Endothelial cell of umbilical vein (primary cell): ENCODE measurements around the gene DCLRE1A. TPM values are rescaled to one million over a fixed set of nuclear protein-coding genes. Genes with fewer than 3 reads are reported as not detected.
"Not testable (repeated sequence)": the region's sequence is repeated elsewhere in the genome, so short reads cannot be mapped to it uniquely, and the experiment has no call there.

Experiments
- BruUV-seq: library from RNA; stranded (reverse); fragments of 400-500 nt; replicated peaks from 2 replicates; lab custom pipeline; 2021; lab: Mats Ljungman, UMichigan
- CTCF ChIA-PET: fragments of 300-600, 350-600 bp; sonication (Branson Sonifier 250); formaldehyde crosslinking; loops from one replicate; lab custom pipeline; 2021; ENCODE audit warnings: antibody characterized with exemption, inconsistent platforms; lab: Charles Lee
- POLR2A ChIA-PET: fragments of 300-600, 350-600 bp; sonication (Branson Sonifier 250); formaldehyde crosslinking; loops from one replicate; lab custom pipeline; 2021; ENCODE audit warnings: antibody characterized with exemption, inconsistent platforms; lab: Charles Lee
- DNase-seq: peaks from one replicate; pipeline ENCODE4 v3.0.0-alpha.2; 2011; ENCODE audit warnings: low read depth, low spot score
- FAIRE-seq: peaks from 2 replicates; lab custom pipeline; 2011; peaks lifted over from hg19 to GRCh38; lab: Jason Lieb, UNC
- H2AFZ ChIP-seq: 2 replicates; pipeline ENCODE4 v1.6.0; 2012; ENCODE audit warnings: low read depth, low read length, control low read depth, inconsistent platforms
- H3K27ac ChIP-seq: 2 replicates; pipeline ENCODE4 v1.5.1; 2011; ENCODE audit warnings: low read depth, mild to moderate bottlenecking, control low read depth, low read length, moderate library complexity; ENCODE audit not compliant: insufficient read depth
- H3K27me3 ChIP-seq, 2 experiments: 2 replicates each; pipeline versions ENCODE4 v1.6.0 to v1.6.1; 2011; ENCODE audit warnings: low read length in 2 of 2, mixed read lengths in 1 of 2; ENCODE audit not compliant: control insufficient read depth in 2 of 2, insufficient read depth in 2 of 2
- H3K36me3 ChIP-seq, 2 experiments: 2 replicates in 1 of 2; 3 replicates in 1 of 2; pipeline ENCODE4 v1.5.1; 2011; ENCODE audit warnings: low read length in 2 of 2, mild to moderate bottlenecking in 1 of 2, moderate library complexity in 1 of 2; ENCODE audit not compliant: control insufficient read depth in 2 of 2, insufficient read depth in 2 of 2; ENCODE audit errors: extremely low read depth in 1 of 2
- H3K4me1 ChIP-seq: 3 replicates; pipeline ENCODE4 v1.5.1; 2011; ENCODE audit warnings: mild to moderate bottlenecking, low read length; ENCODE audit not compliant: control insufficient read depth, insufficient read depth; ENCODE audit errors: extremely low read depth
- H3K4me2 ChIP-seq: 2 replicates; pipeline ENCODE4 v1.6.1; 2011; ENCODE audit warnings: low read length, control low read depth, mixed read lengths; ENCODE audit not compliant: insufficient read depth
- H3K4me3 ChIP-seq, 3 experiments: fragments of 200-600 bp in 1 of 3; sonication (generic), shearing (Covaris generic) in 1 of 3; replicated peaks in 1 of 3; 2 replicates each; pipeline ENCODE4 v1.5.1; 2011 to 2016; ENCODE audit warnings: control low read depth in 3 of 3, low read length in 3 of 3, mild to moderate bottlenecking in 2 of 3, inconsistent platforms in 1 of 3, low read depth in 1 of 3, moderate library complexity in 1 of 3; ENCODE audit not compliant: insufficient read depth in 1 of 3
- H3K79me2 ChIP-seq: 2 replicates; pipeline ENCODE4 v1.6.0; 2012; ENCODE audit warnings: low read length, inconsistent platforms; ENCODE audit not compliant: control insufficient read depth, insufficient read depth
- H3K9ac ChIP-seq: replicated peaks from 2 replicates; pipeline ENCODE3; 2011; ENCODE audit warnings: low read length, control low read depth; ENCODE audit not compliant: insufficient read depth; ENCODE audit errors: extremely low read depth
- H3K9me1 ChIP-seq: replicated peaks from 3 replicates; pipeline ENCODE4 v1.6.0; 2011; ENCODE audit warnings: mild to moderate bottlenecking, low read length; ENCODE audit not compliant: control insufficient read depth, insufficient read depth; ENCODE audit errors: extremely low read depth
- H3K9me3 ChIP-seq: replicated peaks from 2 replicates; pipeline ENCODE4 v1.5.1; 2012; ENCODE audit warnings: low read length, inconsistent platforms; ENCODE audit not compliant: control insufficient read depth, insufficient read depth
- H4K20me1 ChIP-seq: replicated peaks from 2 replicates; pipeline ENCODE3; 2011; ENCODE audit warnings: mild to moderate bottlenecking, low read length; ENCODE audit not compliant: control insufficient read depth, insufficient read depth; ENCODE audit errors: extremely low read depth
- GATA2 ChIP-seq: IDR thresholded peaks from 2 replicates; pipeline ENCODE4 v1.7.0; 2011; ENCODE audit warnings: low read depth, mild to moderate bottlenecking, moderate library complexity, mixed read lengths, low read length; ENCODE audit not compliant: insufficient read length, insufficient read depth
- MYC ChIP-seq: IDR thresholded peaks from one replicate; pipeline ENCODE4 v1.6.1; 2011; ENCODE audit warnings: mild to moderate bottlenecking, low read depth, low read length
- POLR2A ChIP-seq: IDR thresholded peaks from 2 replicates; pipeline ENCODE4 v1.6.1; 2012; ENCODE audit warnings: low read depth, mild to moderate bottlenecking, control low read depth, low read length
- dilution Hi-C: fragments of 300-500 bp; cut with MboI; formaldehyde crosslinking; loops from one replicate; pipeline ENCODE4 v1.15.0; 2019; ENCODE audit warnings: low sequenced_read_pairs; ENCODE audit not compliant: extremely low pct_ligation_motif_present
- intact Hi-C: fragments of 100-400 bp; cut with micrococcal nuclease; formaldehyde crosslinking; loops from one replicate; pipeline ENCODE4 v1.10.0; 2022
- polyA plus RNA-seq, 4 experiments: library from polyadenylated mRNA; depleted of rRNA in 3 of 4; stranded (reverse) in 3 of 4; unstranded in 1 of 4; fragments of >200 nt; gene quantifications; 2 replicates each; pipeline versions ENCODE4 v1.2.1 to v1.2.3, GENCODE V29; 2011 to 2012; ENCODE audit warnings: missing spikeins in 1 of 4
- total RNA-seq: library from RNA; stranded (reverse); gene quantifications from 2 replicates; pipeline ENCODE4 v1.2.3, GENCODE V29; 2021
- TF ChIP-seq, protein P1 (sequence below): IDR thresholded peaks from 2 replicates; pipeline ENCODE4 v1.6.1; 2011; ENCODE audit not compliant: insufficient read depth, insufficient read length

DCLRE1A gene
- total and polyA plus RNA-seq, 2 donors (not counting 3 experiments of a cell fraction or from before 2014, with no cell fraction given) = 3.6 to 6.7 TPM

GRCh38 chr10:113828567-113828966, 25.3 kb downstream of the DCLRE1A start:
- H3K4me3 ChIP-seq, FAIRE-seq, H4K20me1 ChIP-seq, H3K9me3 ChIP-seq, H3K36me3 ChIP-seq, H3K27me3 ChIP-seq, H3K9ac ChIP-seq, CTCF ChIA-PET, BruUV-seq, DNase-seq, H3K9me1 ChIP-seq, POLR2A ChIA-PET, H3K27ac ChIP-seq, H3K79me2 ChIP-seq, H3K4me2 ChIP-seq, dilution Hi-C loops, intact Hi-C loops, H2AFZ ChIP-seq, H3K4me1 ChIP-seq: not testable (repeated sequence)

DNA sequence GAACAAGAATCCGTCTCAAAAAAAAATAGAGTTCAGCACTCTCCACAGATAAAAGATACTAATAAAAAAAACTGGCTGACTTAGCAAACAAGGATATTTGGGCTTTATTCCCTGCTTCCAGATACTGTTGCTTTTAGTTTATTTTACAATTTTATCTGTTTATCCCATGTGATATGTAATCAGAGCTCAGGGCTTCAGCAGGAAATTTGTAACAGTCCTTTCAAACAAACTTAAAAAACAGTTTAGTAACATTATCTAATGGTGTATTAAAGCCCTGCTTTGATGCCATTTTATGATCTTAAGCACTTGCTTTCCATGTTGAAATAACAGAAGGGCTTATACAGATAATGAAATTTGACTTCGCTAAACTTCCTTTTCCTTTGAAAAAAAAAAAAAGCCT, 28.1 kb downstream of the DCLRE1A start:
- Histone ChIP-seq H3K4me1 (no peaks in the 10 kb centered on the region), H3K9me1 (no peaks in the 10 kb centered on the region), H3K4me3 (no peak overlapping the region), H2AFZ (no peak overlapping the region), H4K20me1 (no peaks in the 10 kb centered on the region), H3K27ac (no peak overlapping the region), H3K4me2 (no peak overlapping the region), H3K9me3 (no peaks in the 10 kb centered on the region), H3K9ac (no peak overlapping the region), H3K79me2 (no peaks in the 10 kb centered on the region), H3K27me3 (no peaks in the 10 kb centered on the region), H3K36me3 (no peaks in the 10 kb centered on the region)
- DNase-seq = no peak
- BruUV-seq = no TSS peak
- ChIA-PET POLR2A (no interaction called here), CTCF (no interaction called here)
- TF ChIP-seq POLR2A (no peak), GATA2 (no peak), MYC (no peak)
- TF ChIP-seq, protein P1, sequence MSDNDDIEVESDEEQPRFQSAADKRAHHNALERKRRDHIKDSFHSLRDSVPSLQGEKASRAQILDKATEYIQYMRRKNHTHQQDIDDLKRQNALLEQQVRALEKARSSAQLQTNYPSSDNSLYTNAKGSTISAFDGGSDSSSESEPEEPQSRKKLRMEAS = no peak
- dilution Hi-C loops (no loop called here), intact Hi-C loops (no loop called here)
- FAIRE-seq = peak; percentile 18
